Loucy (cell line): ENCODE data around the gene KRT12.

Experiments used
- H2AFZ ChIP-seq: fragments of 200-600 bp; sonication (generic); 2 replicates; pipeline ENCODE4 v1.6.0; 2016; ENCODE audit warnings: antibody characterized with exemption, mild to moderate bottlenecking, low read length, moderate library complexity
- H3F3A ChIP-seq: fragments of 200-600 bp; 2 replicates; pipeline ENCODE4 v1.6.0; 2016; ENCODE audit warnings: antibody characterized with exemption, low read depth, mild to moderate bottlenecking
- H3K27me3 ChIP-seq: fragments of 200-600 bp; sonication (generic); 2 replicates; pipeline ENCODE4 v1.6.1; 2014; ENCODE audit warnings: low read length, mild to moderate bottlenecking; ENCODE audit not compliant: insufficient read depth, poor library complexity, severe bottlenecking
- H3K36me3 ChIP-seq: fragments of 200-600 bp; sonication (generic); 2 replicates; pipeline ENCODE4 v1.6.1; 2016; ENCODE audit warnings: low read length; ENCODE audit not compliant: insufficient read depth
- H3K4me1 ChIP-seq: fragments of 200-600 bp; sonication (generic); 2 replicates; pipeline ENCODE4 v1.5.1; 2014; ENCODE audit warnings: low read length, mild to moderate bottlenecking; ENCODE audit not compliant: insufficient read depth, poor library complexity, severe bottlenecking
- H3K4me2 ChIP-seq: fragments of 200-600 bp; sonication (generic); 2 replicates; pipeline ENCODE4 v1.6.0; 2014; ENCODE audit warnings: antibody characterized with exemption, low read length, low read depth, mild to moderate bottlenecking; ENCODE audit not compliant: poor library complexity, severe bottlenecking
- H3K4me3 ChIP-seq: fragments of 200-600 bp; sonication (generic); 2 replicates; pipeline ENCODE4 v1.5.1; 2014; ENCODE audit warnings: low read length, mild to moderate bottlenecking, mixed read lengths; ENCODE audit not compliant: poor library complexity, severe bottlenecking
- H3K79me2 ChIP-seq: fragments of 200-600 bp; sonication (generic); 2 replicates; pipeline ENCODE4 v1.6.1; 2014; ENCODE audit warnings: low read length; ENCODE audit not compliant: insufficient read depth
- H3K9ac ChIP-seq: fragments of 200-600 bp; sonication (generic); 2 replicates; pipeline ENCODE4 v1.6.0; 2014; ENCODE audit warnings: mild to moderate bottlenecking, low read depth, low read length, moderate library complexity; ENCODE audit not compliant: poor library complexity, severe bottlenecking
- H3K9me2 ChIP-seq: fragments of 200-600 bp; sonication (generic); replicated peaks from 2 replicates; pipeline ENCODE4 v1.6.1; 2016; ENCODE audit warnings: low read depth, low read length, mixed read lengths
- H3K9me3 ChIP-seq: fragments of 200-600 bp; sonication (generic); 2 replicates; pipeline ENCODE4 v1.6.1; 2014; ENCODE audit warnings: mild to moderate bottlenecking, antibody characterized with exemption, low read length, low read depth; ENCODE audit not compliant: insufficient read depth
- H4K20me1 ChIP-seq: fragments of 200-600 bp; sonication (generic); 2 replicates; pipeline ENCODE4 v1.6.0; 2014; ENCODE audit warnings: antibody characterized with exemption, low read length, mild to moderate bottlenecking; ENCODE audit not compliant: insufficient read depth, poor library complexity, severe bottlenecking
- CTCF ChIP-seq: fragments of 200-600 bp; sonication (generic); conservative IDR thresholded peaks from 2 replicates; pipeline ENCODE4 v1.5.1; 2014; ENCODE audit warnings: mild to moderate bottlenecking, antibody characterized with exemption, low read length
- EZH2phosphoT487 ChIP-seq: fragments of 200-600 bp; IDR thresholded peaks from 2 replicates; pipeline ENCODE4 v1.6.1; 2018; ENCODE audit warnings: antibody characterized with exemption, mild to moderate bottlenecking, moderate library complexity, borderline replicate concordance

KRT12 gene

GRCh38 chr17:40839194-40839593 lies 27.8 kb downstream of the KRT12 start:
- Histone ChIP-seq H3K9me3 (no peaks in the 10 kb centered on the region), H3K4me3 (no peak overlapping the region), H2AFZ (no peak overlapping the region), H3K27me3 (no peaks in the 10 kb centered on the region), H4K20me1 (no peaks in the 10 kb centered on the region), H3K79me2 (no peaks in the 10 kb centered on the region), H3K4me1 (no peaks in the 10 kb centered on the region), H3K9ac (no peak overlapping the region), H3K9me2 (no peaks in the 10 kb centered on the region), H3F3A (no peaks in the 10 kb centered on the region), H3K36me3 (no peaks in the 10 kb centered on the region), H3K4me2 (no peak overlapping the region)
- no peak for TF ChIP-seq EZH2phosphoT487
- TF ChIP-seq CTCF, result no peak

GRCh38 chr17:40836020-40836419 lies 31.0 kb downstream of the KRT12 start:
- Histone ChIP-seq H3K9ac (no peak overlapping the region), H3K36me3 (no peaks in the 10 kb centered on the region), H3K9me3 (no peaks in the 10 kb centered on the region), H3K9me2 (no peaks in the 10 kb centered on the region), H4K20me1 (no peaks in the 10 kb centered on the region), H3K4me1 (peaks cover 8% of the 10 kb centered on the region), H3F3A (no peaks in the 10 kb centered on the region), H3K79me2 (no peaks in the 10 kb centered on the region), H2AFZ (no peak overlapping the region), H3K4me3 (no peak overlapping the region), H3K27me3 (no peaks in the 10 kb centered on the region), H3K4me2 (no peak overlapping the region)
- no peak for TF ChIP-seq EZH2phosphoT487
- no peak for TF ChIP-seq CTCF

GRCh38 chr17:40833882-40834281 lies 33.1 kb downstream of the KRT12 start:
- TF ChIP-seq CTCF, result no peak
- TF ChIP-seq EZH2phosphoT487, result no peak
- Histone ChIP-seq H2AFZ (no peak overlapping the region), H3K9me3 (no peaks in the 10 kb centered on the region), H3K27me3 (no peaks in the 10 kb centered on the region), H3K4me3 (no peak overlapping the region), H3K79me2 (no peaks in the 10 kb centered on the region), H3K9me2 (no peaks in the 10 kb centered on the region), H4K20me1 (no peaks in the 10 kb centered on the region), H3K4me2 (no peak overlapping the region), H3K36me3 (no peaks in the 10 kb centered on the region), H3K9ac (no peak overlapping the region), H3F3A (no peaks in the 10 kb centered on the region), H3K4me1 (peaks cover 8% of the 10 kb centered on the region)
